Activated CD4-positive, alpha-beta T cell treated with anti-CD3 and anti-CD28 coated beads for 1 hour (primary cell): ENCODE data around the gene MCM7.
A peak's percentile ranks its signal among the peaks of the same experiment; 100 is the strongest.
"Not testable (repeated sequence)": the region's sequence is repeated elsewhere in the genome, so short reads cannot be mapped to it uniquely, and the experiment has no call there.

Source experiments
- DNase-seq: peaks from one replicate; pipeline ENCODE4 v3.0.0-alpha.2; 2020

The MCM7 gene

DNA sequence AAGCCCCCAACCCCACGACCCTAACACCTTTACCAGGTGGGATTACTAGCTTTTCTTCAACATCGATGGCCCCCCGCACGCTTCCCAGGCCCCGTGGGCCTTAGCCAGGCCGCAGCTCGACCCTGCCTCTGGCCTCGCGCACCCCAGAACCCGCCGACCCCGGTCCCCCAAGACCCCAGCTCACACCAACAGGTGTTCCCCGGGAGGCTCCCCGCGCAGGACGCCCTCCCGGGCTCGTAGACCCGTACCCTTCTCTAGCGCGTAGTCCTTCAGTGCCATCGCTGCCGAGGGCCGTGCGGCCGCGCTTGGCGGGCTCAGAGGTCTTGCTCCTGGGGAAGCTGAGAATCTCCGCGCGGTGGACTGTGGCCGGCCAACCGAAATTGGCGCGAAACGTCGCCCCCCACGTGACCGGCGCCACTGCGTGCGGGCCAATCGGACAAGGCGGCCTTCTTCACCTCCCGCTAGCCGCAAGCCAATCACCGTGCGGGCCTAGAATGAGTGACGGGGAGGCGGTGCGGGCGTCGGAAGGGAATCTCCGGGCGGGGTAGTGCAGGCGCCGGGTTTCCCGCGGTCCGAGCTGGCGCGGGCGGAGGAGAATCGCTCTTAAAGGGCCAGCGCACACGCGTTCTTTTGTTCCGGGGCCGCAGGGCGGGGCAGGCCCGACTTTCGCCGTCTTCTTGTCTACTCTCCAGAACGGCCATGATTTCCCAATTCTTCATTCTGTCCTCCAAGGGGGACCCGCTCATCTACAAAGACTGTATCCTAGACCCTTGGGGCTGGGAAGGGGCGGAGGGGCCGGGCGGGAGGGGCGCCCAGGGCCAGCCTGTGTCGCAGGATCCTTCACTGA, at the start of gene MCM7, which contains the start of gene AP4M1:
MCM7 (minus strand) TSS at position 382 of the 847 bp plus-strand sequence; CDS start at position 279, 103 bp downstream.
AP4M1 (plus strand) TSS at position 628 of the 847 bp plus-strand sequence; CDS start at position 700, 72 bp downstream.
- DNase-seq, result peak; percentile 90

DNA sequence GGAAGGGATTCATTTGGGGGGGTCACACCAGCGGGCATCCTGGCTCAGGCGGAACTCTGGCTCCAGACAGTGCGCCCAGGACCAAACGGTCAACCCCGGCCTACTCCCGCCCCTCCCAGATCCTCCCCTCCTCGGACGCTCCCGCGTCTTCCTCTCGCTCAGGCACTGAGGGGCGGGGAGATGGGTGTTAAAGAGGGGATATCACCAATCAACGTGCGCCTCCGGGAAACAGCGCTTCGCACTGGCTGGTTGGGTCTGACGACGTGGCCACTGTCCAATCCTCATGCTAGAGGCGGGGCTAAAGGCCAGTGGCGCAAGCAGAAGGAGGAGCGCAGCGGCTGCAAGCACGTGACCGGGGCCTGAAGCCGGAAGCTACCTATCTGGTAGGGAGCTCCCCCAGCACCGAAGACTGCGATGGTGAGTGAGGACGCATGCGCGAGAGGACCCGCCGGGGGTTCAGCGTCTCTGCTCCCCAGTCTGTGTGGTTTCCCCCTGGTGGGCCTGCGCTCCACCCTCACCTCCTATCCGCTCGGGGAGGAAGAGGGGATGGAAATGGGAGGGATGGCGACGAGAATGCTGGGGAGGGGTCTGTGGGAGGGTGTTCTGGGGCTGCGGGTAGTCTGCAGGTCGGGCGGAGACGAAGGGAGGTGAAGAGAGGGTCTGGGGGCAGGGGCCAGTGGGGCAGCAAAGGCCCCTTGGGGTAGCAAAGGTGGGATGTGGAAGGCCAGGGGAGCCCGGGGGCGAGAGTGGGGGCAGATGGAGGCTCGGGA, 47.5 kb upstream of the MCM7 start, which contains the start of gene LAMTOR4:
LAMTOR4 (plus strand) TSS at position 360 of the 770 bp plus-strand sequence; CDS start at position 415, 55 bp downstream.
- DNase-seq, result peak; percentile 96

DNA sequence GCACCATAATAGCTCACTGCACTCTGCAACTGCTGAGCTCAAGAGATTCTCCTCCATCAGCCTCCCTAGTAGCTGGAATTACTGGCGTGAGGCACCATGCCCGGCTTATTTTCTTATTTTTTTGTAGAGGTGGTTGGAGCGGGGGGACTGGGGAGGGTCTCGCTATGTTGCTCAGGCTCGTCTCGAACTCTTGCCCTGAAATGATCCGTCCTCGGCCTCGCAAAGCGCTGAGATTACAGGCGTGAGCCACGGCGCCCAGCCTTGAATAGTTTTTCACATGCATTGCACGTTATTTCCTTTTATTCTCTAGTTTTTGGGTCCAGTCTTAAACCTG, 47.0 kb upstream of the MCM7 start:
- no peak for DNase-seq

DNA sequence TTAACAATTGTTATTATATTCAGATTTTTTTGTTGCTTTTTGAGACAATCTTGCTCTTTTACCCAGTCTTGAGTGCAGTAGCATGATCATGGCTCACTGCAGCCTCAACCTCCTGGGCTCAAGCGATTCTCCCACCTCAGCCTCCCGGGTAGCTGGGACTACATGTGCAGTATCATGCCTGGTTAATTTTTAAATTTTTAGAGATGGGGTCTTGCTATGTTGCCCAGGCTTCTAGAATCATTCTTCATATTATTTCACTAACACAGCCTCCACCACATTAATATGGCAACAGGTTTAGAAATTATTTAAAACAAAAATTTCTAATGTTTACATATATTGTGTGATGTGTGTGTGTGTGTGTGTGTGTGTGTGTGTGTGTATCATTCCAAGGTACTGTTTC, 46.1 kb upstream of the MCM7 start:
- DNase-seq, result no peak

DNA sequence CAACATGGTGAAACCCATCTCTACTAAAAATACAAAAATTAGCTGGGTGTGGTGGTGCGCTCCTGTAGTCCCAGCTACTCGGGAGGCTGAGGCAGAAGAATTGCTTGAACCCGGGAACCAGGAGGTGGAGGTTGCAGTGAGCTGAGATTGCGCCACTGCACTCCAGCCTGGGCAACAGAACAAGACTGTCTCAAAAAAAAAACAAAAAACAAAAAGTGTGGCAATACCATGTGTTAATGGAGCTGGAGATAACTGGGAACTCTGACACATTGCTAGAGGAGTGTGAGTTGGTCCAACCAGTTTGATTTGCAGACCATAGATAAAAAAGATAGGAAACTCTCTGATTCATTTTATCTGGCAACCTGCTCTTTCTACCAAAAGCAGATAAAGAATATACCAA, 45.2 kb upstream of the MCM7 start:
- not testable (repeated sequence) for DNase-seq

DNA sequence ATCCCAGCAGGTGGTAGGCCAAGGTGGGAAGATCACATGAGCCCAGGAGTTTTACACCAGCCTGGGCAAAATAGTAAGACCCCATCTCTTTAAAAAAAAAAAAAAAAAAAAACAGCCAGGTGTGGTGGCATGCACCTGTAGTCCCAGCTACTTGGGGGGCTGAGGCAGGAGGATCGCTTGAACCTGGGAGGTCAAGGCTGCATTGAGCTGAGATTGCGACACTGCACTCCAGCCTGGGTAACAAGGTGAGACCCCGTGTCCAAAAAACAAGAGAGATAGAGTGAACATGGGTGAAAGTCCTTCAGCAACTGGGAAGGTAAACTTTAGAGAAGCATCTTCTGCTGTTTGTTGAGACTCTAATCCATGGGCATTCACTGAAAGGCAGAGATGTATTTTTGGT, 41.3 kb upstream of the MCM7 start:
- DNase-seq, result no peak

DNA sequence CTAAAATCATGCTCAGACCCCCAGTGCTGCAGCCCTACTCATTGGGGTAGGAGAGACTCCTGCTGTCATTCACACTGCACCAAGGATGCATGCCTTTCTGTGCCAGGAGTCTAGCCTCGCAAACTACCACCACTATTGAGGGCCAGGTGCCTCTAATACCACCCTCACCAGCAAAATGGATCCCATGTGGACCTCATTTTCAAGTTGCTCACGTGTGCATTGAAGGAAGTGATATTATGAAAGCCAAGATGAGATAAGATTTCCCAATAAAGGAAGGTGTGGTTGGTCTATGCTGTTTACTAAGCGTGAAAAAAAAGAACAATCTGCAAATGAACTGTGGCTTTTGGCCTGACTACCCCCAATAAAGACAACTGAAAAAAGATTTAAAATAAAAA, 40.4 kb upstream of the MCM7 start:
- no peak for DNase-seq

DNA sequence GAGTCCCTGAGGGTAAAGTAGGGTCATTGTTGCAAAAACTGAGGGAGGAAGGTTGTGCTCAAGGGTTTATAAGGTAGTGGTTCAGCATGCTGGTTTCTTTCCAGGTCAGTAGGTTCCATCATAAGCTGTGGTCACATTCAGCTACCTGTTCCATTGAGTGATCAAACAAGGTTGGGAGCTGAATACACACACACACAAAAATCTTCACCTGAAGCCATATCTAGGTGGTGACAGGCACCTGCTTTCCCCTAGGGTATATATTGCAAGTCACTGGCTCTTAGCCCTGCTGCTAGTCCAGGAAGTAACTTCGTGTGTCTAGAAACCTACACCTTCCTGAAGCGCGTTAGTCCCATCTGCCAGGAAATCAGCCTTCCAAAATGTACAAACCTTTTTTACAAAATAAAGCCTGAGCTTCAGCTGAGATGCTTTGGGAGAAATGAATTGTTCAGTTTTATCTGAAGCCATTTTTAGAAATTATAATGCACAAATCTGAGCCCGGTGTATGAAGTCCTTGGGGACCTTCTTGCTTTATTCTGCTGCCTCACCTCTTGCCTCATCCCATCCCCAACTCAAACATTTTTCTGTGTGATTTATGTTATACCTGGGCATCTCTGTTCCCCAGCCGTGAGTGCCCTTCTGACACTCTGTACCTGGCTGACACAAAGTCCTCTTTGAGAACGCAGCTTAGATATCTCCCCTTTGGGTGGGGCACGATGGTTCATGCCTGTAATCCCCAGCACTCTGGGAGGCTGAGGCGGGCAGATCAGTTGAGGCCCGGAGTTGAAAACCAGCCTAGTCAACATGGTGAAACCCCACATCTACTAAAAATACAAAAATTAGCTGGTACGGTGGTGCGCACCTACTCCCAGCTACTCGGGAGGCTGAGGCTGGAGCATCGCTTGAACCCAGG, 36.9 kb upstream of the MCM7 start:
- DNase-seq, result no peak

DNA sequence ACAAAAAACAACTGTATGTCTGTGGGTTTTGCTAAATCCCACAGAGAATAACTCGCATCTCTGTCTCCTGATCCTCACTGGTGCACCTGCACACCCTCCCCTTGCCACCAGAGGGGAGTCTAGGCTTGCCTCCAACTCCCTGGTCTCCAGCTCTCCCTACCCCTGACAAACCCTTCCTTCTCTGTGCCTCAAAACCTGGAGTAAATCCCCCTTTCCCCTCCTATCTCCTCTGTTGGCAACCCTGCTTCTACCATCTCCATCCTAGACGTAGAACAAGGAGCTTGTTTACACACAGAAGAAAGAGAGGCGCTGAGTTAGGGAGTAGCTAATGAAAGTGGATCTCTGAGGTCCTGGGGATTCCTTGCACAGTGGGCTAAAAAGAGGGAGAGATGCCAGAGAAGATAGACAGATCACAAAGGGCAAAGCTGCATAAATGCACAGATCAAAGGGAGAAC, 31.5 kb upstream of the MCM7 start:
- DNase-seq, result peak; percentile 56

DNA sequence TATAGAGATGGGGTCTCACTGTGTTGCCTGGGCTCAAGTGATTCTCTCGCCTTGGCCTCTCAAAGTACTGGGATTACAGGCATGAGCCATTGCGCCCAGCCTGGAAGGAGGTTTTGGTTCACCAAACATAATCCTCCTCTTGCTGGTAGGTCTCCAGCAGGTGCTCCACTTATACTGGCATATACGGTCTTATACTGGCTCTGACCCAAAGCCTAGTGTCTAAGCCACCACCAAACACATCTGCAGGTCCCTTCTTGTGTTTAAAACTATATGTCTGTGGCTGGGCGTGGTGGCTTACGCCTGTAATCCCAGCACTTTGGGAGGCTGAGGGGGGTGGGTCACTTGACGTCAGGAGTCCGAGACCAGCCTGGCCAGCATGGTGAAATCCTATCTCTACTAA, 30.9 kb upstream of the MCM7 start:
- DNase-seq, result no peak

DNA sequence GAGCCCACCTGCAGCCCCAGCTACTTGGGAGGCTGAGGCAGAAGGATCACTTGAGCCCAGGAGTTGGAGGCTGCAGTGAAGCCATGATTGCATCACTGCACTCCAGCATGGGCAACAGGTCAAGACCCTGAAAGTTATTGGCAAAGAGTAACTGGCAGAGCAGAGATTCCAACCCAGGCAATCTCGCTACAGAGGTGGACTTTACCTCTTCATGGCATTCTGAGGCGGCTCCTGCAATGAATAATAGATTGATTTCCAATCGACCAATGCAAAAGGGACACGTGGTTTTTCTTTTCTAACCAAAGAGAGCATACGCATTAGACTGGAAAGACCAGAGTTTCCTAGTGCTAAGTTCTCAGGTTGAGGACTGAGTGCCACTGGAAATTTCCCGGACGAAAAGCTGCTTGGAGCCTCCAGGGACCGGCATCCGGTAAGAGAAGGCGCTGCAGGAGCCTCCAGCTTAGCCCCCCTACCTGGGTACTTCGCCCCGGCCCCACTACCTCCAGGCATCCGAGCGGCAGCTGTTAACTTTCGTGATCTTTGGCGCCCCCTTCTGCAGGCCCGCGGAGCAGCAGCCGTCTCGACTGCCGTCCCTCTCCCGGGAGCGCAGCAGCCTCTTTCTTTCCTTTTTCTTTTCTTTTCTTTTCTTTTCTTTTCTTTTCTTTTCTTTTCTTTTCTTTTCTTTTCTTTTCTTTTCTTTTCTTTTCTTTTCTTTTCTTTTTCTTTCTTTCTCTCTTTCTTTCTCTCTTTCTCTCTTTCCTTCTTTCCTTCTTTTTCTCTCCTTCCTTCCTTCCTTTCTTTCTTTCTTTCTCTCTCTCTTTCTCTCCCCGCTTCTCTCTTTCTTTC, 29.6 kb upstream of the MCM7 start:
- peak; percentile 70 for DNase-seq

DNA sequence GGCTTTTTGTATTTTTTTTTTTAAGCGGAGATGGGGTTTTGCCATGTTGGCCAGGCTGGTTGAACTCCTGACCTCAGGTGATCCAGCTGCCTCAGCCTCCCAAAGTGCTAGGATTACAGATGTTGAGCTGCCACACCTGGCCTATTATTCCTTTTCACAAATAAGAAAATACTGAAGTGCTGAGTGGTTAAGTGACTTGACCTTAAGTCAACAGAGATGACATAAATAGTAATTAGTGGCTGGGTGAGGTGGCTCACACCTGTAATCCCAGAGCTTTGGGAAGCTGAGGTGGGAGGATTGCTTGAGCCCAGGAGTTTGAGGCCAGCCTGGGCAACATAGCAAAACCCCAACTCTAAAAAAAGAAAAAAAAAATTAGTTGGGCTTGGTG, 29.0 kb upstream of the MCM7 start:
- DNase-seq, result not testable (repeated sequence)

DNA sequence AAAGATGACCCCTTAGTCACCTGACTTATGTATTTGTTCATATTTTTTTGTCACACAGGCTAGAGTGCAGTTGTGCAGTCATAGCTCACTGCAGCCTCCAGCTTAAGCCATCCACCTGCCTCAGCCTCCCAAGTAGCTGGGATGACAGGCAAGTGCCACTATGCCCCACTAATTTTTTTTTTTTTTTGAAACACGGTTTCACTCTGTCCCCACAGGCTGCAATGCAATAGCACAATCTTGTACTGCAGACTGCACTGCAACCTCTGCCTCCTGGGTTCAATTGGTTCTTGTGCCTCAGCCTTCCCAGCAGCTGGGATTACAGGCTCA, 27.4 kb upstream of the MCM7 start:
- no peak for DNase-seq

DNA sequence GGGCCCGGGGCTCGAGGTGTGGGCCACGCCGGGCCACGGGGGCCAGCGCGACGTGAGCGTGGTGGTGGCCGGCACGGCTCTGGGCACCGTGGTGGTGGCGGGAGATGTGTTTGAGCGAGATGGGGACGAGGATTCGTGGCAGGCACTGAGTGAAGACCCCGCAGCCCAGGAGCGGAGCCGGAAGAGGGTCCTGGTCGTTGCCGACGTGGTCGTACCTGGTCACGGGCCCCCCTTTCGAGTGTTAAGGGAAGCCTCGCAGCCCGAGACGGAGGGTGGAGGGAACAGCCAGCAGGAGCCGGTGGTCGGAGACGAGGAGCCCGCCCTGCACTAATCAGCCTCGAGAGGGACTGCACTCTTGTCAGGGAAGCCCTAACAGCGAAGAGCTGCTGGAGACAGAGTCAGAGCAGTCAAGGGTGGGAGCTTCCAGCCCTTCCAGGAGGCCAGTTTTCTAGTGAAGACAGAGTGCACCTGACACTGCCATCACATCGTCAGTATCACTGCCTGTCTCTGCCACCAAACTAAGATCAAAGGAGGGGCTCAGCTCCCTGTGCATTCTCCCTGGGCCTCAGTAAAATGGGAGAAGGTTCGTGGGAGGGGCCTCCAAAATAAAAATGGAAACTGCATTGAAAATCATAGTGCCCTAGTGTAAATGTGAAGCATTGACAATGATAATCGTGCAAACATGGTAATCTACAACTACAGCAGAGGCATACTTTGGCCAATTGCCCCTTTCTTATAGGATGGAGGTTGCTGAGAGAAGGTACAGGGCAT, 26.9 kb upstream of the MCM7 start:
- DNase-seq, result no peak

DNA sequence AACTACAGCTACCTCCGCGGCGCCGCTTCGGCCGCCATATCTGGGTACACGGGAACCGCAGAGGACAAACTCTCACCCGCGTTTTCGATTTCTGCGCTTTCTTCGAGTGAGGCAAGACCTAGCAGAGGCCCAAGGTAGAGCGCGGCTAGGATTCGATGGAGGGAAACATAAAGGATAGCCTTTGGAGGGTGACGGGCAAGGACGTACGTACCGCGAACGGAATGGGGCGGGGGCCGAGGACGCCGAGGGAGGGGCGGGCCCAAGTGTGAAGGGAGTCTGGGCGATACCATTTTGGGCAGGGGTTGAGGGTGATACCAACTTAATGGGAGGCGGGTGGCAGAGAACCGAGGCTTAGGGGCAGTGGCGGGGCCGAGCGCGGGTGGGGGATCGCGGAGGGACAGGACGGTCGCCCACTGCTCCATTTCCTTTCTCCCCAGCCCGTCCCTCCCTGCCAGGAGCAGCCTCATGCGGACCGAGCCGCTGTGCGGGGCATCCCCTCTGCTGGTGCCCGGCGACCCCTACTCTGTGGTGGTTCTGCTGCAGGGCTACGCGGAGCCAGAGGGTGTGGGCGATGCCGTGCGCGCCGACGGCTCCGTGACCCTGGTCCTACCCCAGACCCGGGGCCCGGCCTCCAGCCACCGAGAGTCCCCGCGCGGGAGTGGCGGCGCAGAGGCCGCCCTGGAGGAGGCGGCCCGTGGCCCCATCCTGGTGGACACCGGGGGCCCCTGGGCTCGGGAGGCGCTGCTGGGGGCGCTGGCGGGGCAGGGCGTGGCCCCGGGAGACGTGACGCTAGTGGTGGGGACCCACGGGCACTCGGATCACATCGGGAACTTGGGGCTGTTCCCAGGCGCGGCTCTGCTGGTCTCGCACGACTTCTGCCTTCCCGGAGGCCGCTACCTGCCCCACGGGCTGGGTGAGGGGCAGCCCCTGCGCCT, 26.0 kb upstream of the MCM7 start, which contains the start of gene MBLAC1:
MBLAC1 (plus strand) TSS at position 37 of the 935 bp plus-strand sequence; CDS start at position 466, 429 bp downstream.
- peak; percentile 83 for DNase-seq

DNA sequence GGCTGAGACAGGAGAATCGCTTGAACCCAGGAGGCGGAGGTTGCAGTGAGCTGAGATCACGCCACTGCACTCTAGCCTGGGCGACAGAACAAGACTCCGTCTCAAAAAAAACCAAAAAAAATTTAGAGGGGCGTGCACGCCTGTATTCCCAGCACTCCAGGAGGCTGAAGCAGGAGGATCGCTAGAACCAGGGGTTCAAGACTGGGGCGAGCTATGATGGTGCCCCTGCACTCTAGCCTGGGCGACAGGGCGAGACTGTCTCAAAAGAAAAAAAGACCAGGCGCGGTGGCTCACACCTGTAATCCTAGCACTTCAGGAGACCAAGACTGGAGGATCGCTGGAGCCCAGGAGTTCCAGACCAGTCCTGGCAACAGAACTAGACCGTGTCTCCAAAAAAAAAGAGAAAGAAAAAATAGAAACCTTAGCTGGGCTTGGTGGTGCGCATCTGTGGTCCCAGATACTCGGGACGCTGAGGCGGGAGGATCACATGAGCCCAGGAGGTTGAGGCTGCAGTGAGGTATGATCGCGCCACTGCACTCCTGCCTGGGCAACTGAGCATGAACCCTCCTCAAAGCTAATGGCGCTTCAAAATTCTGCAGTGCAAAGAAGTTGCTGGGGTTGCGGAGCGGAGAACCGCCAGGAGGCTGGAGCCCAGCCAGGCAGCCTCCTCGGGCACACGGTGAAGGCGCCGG, 25.2 kb upstream of the MCM7 start:
- no peak for DNase-seq

DNA sequence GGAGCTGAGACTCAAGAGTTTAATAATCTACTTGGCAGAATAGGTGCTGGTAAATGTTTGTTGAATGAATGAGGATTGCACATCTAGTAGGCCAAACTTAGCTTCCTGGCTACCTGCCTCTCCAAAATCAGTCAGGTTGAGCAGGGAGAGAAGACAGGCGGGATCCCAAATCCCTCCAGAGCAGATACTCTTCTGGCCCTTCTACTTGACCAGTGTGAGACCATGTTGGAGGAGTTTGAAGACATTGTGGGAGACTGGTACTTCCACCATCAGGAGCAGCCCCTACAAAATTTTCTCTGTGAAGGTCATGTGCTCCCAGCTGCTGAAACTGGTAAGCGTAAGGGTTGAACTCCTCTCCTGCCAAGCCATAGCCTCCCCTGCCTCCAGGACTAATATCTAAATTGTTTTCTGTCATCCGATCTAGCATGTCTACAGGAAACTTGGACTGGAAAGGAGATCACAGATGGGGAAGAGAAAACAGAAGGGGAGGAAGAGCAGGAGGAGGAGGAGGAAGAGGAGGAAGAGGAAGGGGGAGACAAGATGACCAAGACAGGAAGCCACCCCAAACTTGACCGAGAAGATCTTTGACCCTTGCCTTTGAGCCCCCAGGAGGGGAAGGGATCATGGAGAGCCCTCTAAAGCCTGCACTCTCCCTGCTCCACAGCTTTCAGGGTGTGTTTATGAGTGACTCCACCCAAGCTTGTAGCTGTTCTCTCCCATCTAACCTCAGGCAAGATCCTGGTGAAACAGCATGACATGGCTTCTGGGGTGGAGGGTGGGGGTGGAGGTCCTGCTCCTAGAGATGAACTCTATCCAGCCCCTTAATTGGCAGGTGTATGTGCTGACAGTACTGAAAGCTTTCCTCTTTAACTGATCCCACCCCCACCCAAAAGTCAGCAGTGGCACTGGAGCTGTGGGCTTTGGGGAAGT, 23.4 kb upstream of the MCM7 start:
- no peak for DNase-seq

DNA sequence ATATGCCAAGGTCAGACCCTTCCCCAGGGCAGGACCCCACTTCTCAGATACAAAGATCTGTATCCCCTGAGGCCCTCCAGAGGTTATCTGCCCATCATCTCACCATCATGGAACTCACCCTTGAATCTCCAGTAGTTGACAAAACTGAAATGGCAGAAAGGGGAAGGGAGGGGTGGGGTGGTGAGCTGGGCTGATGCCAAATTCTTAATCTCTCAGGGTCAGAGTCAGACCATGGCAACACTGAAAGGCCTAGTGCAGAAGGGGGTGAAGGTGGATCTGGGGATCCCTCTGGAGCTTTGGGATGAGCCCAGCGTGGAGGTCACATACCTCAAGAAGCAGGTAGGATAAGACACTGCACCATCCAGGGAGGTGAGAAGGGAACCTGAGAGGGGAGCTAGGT, 21.4 kb upstream of the MCM7 start:
- no peak for DNase-seq
